ENCODE measurements around the gene SNAI3.

GRCh38 chr16:88732172-88732960, 46.1 kb upstream of the SNAI3 start:
- TF ChIP-seq POLR2A (IDR thresholded peaks at IDR 0.05; ENCODE audit: low read length): no peak
- TF ChIP-seq GATA1 (IDR thresholded peaks at IDR 0.05; ENCODE audit: low read depth, low read length): no peak

All from erythroblast (primary cell).